ENCODE results near the gene SORL1. TPM values are rescaled to one million over a fixed set of nuclear protein-coding genes. Genes with fewer than 3 reads are reported as not detected.
"Not testable (repeated sequence)": the region's sequence is repeated elsewhere in the genome, so short reads cannot be mapped to it uniquely, and the experiment has no call there.

SORL1 gene
- total RNA-seq, result 19.2 and 20.9 TPM in 2 replicates

- Mint-ChIP-seq H3K9me3 (no peaks in the 10 kb centered on the region), H3K36me3 (ENCODE audit: low read depth) (peaks cover 20% of the 10 kb centered on the region), H3K4me3 (peak within 1 kb of the TSS; percentile 94), H3K27ac (peak within 1 kb of the TSS; percentile 92), H3K27me3 (ENCODE audit: insufficient read depth) (no peaks in the 10 kb centered on the region), H3K4me1 (ENCODE audit: low read depth) (peaks cover 88% of the 10 kb centered on the region)
- intact Hi-C loops (cut with micrococcal nuclease), result loop anchor here (1.0 to 5.0 kb wide), 8 partner anchors 9 to 203 kb away; partner anchors contain the start of gene SC5D
- DNase-seq (ENCODE audit: low spot score), result peak; percentile 61
These were observed at the start of gene SORL1 for GRCh38 chr11:121451986-121452608. SORL1 (plus strand) TSS chr11:121452314; CDS start chr11:121452332, 18 bp downstream.

- no peak overlapping the region for H3K4me3 Mint-ChIP-seq
These were observed 46.5 kb upstream of the SORL1 start for GRCh38 chr11:121405646-121406045.

GRCh38 chr11:121406291-121406690, 45.8 kb upstream of the SORL1 start:
- H3K27ac Mint-ChIP-seq, result no peak overlapping the region
- H3K4me3 Mint-ChIP-seq, result no peak overlapping the region
- no peaks in the 10 kb centered on the region for H3K4me1 Mint-ChIP-seq (ENCODE audit: low read depth)
- intact Hi-C loops (cut with micrococcal nuclease), result no loop called here
- no peak for DNase-seq (ENCODE audit: low spot score)
- H3K27me3 Mint-ChIP-seq (ENCODE audit: insufficient read depth), result no peaks in the 10 kb centered on the region
- peaks cover 9% of the 10 kb centered on the region for H3K9me3 Mint-ChIP-seq
- H3K36me3 Mint-ChIP-seq (ENCODE audit: low read depth), result peaks cover 4% of the 10 kb centered on the region

More at GRCh38 chr11:121405646-121406045, 46.5 kb upstream of the SORL1 start:
- no peak overlapping the region for H3K27ac Mint-ChIP-seq
- no peaks in the 10 kb centered on the region for H3K27me3 Mint-ChIP-seq (ENCODE audit: insufficient read depth)
- no peaks in the 10 kb centered on the region for H3K4me1 Mint-ChIP-seq (ENCODE audit: low read depth)
- peaks cover 9% of the 10 kb centered on the region for H3K9me3 Mint-ChIP-seq
- intact Hi-C loops (cut with micrococcal nuclease), result no loop called here
- DNase-seq (ENCODE audit: low spot score), result no peak
- peaks cover 4% of the 10 kb centered on the region for H3K36me3 Mint-ChIP-seq (ENCODE audit: low read depth)

GRCh38 chr11:121408830-121409229, 43.3 kb upstream of the SORL1 start:
- Mint-ChIP-seq H3K9me3 (no peaks in the 10 kb centered on the region), H3K36me3 (ENCODE audit: low read depth) (peaks cover 5% of the 10 kb centered on the region), H3K4me3 (no peak overlapping the region), H3K4me1 (ENCODE audit: low read depth) (peaks cover 6% of the 10 kb centered on the region), H3K27ac (no peak overlapping the region), H3K27me3 (ENCODE audit: insufficient read depth) (no peaks in the 10 kb centered on the region)
- no peak for DNase-seq (ENCODE audit: low spot score)
- intact Hi-C loops (cut with micrococcal nuclease), result no loop called here

- H3K27me3 Mint-ChIP-seq (ENCODE audit: insufficient read depth); DNase-seq (ENCODE audit: low spot score); H3K27ac Mint-ChIP-seq; H3K4me3 Mint-ChIP-seq; H3K9me3 Mint-ChIP-seq; H3K4me1 Mint-ChIP-seq (ENCODE audit: low read depth); H3K36me3 Mint-ChIP-seq (ENCODE audit: low read depth); intact Hi-C loops (cut with micrococcal nuclease): not testable (repeated sequence)
These were observed 42.1 kb upstream of the SORL1 start for GRCh38 chr11:121410041-121410440.

- H3K9me3 Mint-ChIP-seq; H3K27ac Mint-ChIP-seq; intact Hi-C loops (cut with micrococcal nuclease); H3K36me3 Mint-ChIP-seq (ENCODE audit: low read depth); DNase-seq (ENCODE audit: low spot score); H3K4me3 Mint-ChIP-seq; H3K27me3 Mint-ChIP-seq (ENCODE audit: insufficient read depth): not testable (repeated sequence)
- peaks cover 17% of the 10 kb centered on the region for H3K4me1 Mint-ChIP-seq (ENCODE audit: low read depth)
These were observed 40.8 kb upstream of the SORL1 start for GRCh38 chr11:121411330-121411729.

GRCh38 chr11:121412000-121412587, 40.0 kb upstream of the SORL1 start:
- H3K4me3 Mint-ChIP-seq, result no peak overlapping the region

GRCh38 chr11:121412711-121413415, 39.3 kb upstream of the SORL1 start:
- peaks cover 28% of the 10 kb centered on the region for H3K4me1 Mint-ChIP-seq (ENCODE audit: low read depth)
- no peaks in the 10 kb centered on the region for H3K27me3 Mint-ChIP-seq (ENCODE audit: insufficient read depth)
- intact Hi-C loops (cut with micrococcal nuclease), result no loop called here
- H3K27ac Mint-ChIP-seq, result no peak overlapping the region
- no peaks in the 10 kb centered on the region for H3K9me3 Mint-ChIP-seq
- peaks cover 2% of the 10 kb centered on the region for H3K36me3 Mint-ChIP-seq (ENCODE audit: low read depth)
- no peak overlapping the region for H3K4me3 Mint-ChIP-seq
- DNase-seq (ENCODE audit: low spot score), result no peak

More at GRCh38 chr11:121412000-121412587, 40.0 kb upstream of the SORL1 start:
- intact Hi-C loops (cut with micrococcal nuclease), result no loop called here
- Mint-ChIP-seq H3K4me1 (ENCODE audit: low read depth) (peaks cover 22% of the 10 kb centered on the region), H3K27ac (no peak overlapping the region), H3K27me3 (ENCODE audit: insufficient read depth) (no peaks in the 10 kb centered on the region), H3K36me3 (ENCODE audit: low read depth) (peaks cover 2% of the 10 kb centered on the region), H3K9me3 (no peaks in the 10 kb centered on the region)
- no peak for DNase-seq (ENCODE audit: low spot score)

- no peaks in the 10 kb centered on the region for H3K27me3 Mint-ChIP-seq (ENCODE audit: insufficient read depth)
- H3K9me3 Mint-ChIP-seq, result no peaks in the 10 kb centered on the region
- intact Hi-C loops (cut with micrococcal nuclease), result no loop called here
- H3K36me3 Mint-ChIP-seq (ENCODE audit: low read depth), result peaks cover 2% of the 10 kb centered on the region
- no peak overlapping the region for H3K4me3 Mint-ChIP-seq
- H3K4me1 Mint-ChIP-seq (ENCODE audit: low read depth), result peaks cover 40% of the 10 kb centered on the region
- DNase-seq (ENCODE audit: low spot score), result no peak
- no peak overlapping the region for H3K27ac Mint-ChIP-seq
These were observed 37.8 kb upstream of the SORL1 start for GRCh38 chr11:121414141-121414913.

- Mint-ChIP-seq H3K27me3 (ENCODE audit: insufficient read depth) (no peaks in the 10 kb centered on the region), H3K4me3 (no peak overlapping the region), H3K4me1 (ENCODE audit: low read depth) (peaks cover 52% of the 10 kb centered on the region), H3K27ac (peak overlapping the region; percentile 10), H3K9me3 (no peaks in the 10 kb centered on the region), H3K36me3 (ENCODE audit: low read depth) (peaks cover 2% of the 10 kb centered on the region)
- DNase-seq (ENCODE audit: low spot score), result no peak
- intact Hi-C loops (cut with micrococcal nuclease), result loop anchor here (2.0 kb wide), 1 partner anchor 97 kb away; no protein-coding TSS in a partner anchor
These were observed 36.3 kb upstream of the SORL1 start for GRCh38 chr11:121415856-121416255.

GRCh38 chr11:121417055-121417551, 35.0 kb upstream of the SORL1 start:
- H3K27ac Mint-ChIP-seq, result peak overlapping the region; percentile 40

GRCh38 chr11:121417607-121418006, 34.5 kb upstream of the SORL1 start:
- H3K27ac Mint-ChIP-seq, result peak overlapping the region; percentile 40

More at GRCh38 chr11:121417055-121417551, 35.0 kb upstream of the SORL1 start:
- Mint-ChIP-seq H3K4me1 (ENCODE audit: low read depth) (peaks cover 65% of the 10 kb centered on the region), H3K27me3 (ENCODE audit: insufficient read depth) (no peaks in the 10 kb centered on the region), H3K4me3 (peak overlapping the region; percentile 12), H3K9me3 (no peaks in the 10 kb centered on the region), H3K36me3 (ENCODE audit: low read depth) (peaks cover 2% of the 10 kb centered on the region)
- peak; percentile 27 for DNase-seq (ENCODE audit: low spot score)
- intact Hi-C loops (cut with micrococcal nuclease), result loop anchor here (2.0 kb wide), 1 partner anchor 98 kb away; no protein-coding TSS in a partner anchor

More at GRCh38 chr11:121417607-121418006, 34.5 kb upstream of the SORL1 start:
- peaks cover 2% of the 10 kb centered on the region for H3K36me3 Mint-ChIP-seq (ENCODE audit: low read depth)
- H3K4me3 Mint-ChIP-seq, result peak overlapping the region; percentile 10
- H3K27me3 Mint-ChIP-seq (ENCODE audit: insufficient read depth), result no peaks in the 10 kb centered on the region
- no peaks in the 10 kb centered on the region for H3K9me3 Mint-ChIP-seq
- intact Hi-C loops (cut with micrococcal nuclease), result loop anchor here (1.0 to 2.0 kb wide), 3 partner anchors 35 to 99 kb away; partner anchors contain the start of genes SORL1 and SORL1-AS1
- DNase-seq (ENCODE audit: low spot score), result no peak
- peaks cover 70% of the 10 kb centered on the region for H3K4me1 Mint-ChIP-seq (ENCODE audit: low read depth)

Measured in activated T-helper 1 cell treated with anti-CD3 and anti-CD28 coated beads, Interleukin-12 subunit alpha, Interleukin-12 subunit beta, Interleukin-2, Interleukin-4 antibody, amounts not matched to agents 30 ng/mL and 10 ng/mL and 1 ng/mL, durations not matched to agents 14 hours and 24 hours and 36 hours (primary cell).